ENCODE data around the gene FARSB.
A peak's percentile ranks its signal among the peaks of the same experiment; 100 is the strongest.

Gene FARSB

DNA sequence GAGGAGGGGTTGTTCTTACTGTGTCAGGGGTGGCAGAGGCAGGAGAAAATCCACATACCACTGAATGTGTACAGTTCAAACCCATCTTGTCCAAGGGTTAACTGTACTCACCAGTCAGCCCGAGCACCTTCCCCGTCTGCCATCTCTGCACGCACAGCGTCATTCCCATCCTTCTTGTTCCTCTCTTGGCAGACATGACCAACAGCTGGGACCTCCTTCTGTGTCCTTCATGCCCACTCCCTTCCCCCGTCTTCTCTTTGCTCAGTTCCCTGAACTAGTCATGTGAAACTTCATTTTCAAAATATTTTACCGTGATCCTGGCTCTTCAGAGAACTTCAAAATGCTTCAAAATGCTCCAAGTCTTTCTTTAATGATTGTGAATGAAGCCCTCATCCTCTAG lies 92.0 kb downstream of the FARSB start:
- no peak overlapping the region for H3K27ac ChIP-seq
- DNase-seq (ENCODE audit: low read depth, low spot score) = no peak

DNA sequence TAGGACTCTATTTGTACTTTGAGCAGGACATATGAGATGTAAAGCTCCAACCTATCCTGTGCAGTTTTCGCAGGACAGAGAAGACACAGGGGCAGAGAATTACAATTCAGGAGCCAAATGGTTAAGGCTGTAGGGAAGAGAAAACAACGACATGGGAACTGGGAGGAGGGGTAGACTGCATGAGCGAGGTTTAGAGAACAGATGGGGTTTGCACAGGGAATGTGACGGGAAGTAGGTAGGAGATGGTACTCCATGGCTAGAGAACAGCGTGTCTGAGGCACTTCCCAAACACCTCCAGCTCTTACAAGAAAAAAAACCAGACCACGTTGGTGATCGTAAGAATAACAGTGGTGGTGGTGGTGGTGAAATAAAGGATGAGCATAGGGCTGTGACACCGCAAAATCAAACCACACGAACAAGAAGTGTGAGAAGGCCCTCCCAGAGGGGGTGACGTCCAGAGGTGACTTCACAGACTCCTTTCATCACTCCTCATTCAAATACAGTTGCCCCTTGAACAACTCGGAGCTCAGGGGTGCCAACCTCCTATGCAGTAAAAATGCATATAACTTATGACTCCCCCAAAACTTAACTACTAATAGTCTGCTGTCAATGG lies 92.7 kb downstream of the FARSB start:
- DNase-seq (ENCODE audit: low read depth, low spot score) = no peak
- H3K27ac ChIP-seq = no peak overlapping the region

DNA sequence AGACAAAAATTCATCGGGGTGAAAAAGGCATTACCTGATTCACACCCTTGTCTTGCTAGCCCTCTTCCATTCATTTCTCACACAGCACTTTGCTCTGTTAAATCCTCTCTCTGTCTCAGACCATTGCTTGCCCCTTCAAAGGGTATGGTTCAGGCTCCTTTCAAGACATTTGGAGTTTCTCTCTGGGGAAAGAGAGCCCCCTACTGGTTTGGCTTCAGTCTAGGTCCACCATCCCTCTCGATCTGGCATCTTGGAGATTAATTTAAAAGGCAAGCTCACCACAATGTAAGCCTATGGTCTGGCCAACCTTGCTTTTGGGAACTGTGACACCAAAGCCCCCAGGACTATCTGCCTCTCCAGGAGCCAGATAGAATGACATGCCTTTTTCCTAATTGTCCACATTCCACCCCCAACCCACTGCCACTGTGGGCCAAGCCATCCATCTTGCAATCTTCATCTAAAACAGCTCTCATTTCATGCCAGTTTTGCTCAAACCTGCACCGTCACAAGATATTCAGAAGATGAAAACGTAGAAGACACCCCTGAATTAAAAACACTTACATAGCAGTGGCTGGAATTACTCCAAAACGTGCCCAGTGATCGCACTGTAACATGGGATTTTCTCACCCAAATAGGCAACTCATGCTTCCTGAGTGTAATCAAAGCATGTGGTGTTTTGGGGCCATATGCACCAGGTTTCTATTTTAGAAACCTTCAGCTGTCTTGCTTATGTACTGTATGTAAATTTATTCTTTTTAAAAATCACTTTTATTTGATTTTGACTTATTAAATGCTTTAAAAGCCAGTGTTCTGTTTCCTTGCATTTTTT lies 93.9 kb downstream of the FARSB start:
- DNase-seq (ENCODE audit: low read depth, low spot score) = no peak

DNA sequence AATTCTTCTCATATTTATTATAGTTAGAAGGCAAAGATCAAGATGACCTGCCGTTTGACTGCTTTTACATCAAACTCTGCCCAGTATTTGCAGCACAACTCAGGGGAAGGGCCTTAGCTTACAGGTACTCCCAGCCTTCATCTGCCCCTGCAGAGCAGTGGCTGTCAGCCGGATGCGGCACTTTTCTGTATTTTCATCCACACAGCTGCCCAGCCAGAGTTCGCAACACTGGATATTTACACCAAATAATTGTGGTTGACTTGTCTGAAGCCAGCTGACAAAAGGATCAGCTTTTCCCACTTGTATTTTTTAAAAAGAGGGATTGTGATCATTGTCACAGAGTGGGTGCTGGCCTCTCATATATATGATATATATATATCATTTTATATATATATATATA lies 94.7 kb downstream of the FARSB start:
- DNase-seq (ENCODE audit: low read depth, low spot score) = no peak
- H3K27ac ChIP-seq = no peak overlapping the region

More for the DNA sequence above, 93.9 kb downstream of the FARSB start:
- no peak overlapping the region for H3K27ac ChIP-seq

DNA sequence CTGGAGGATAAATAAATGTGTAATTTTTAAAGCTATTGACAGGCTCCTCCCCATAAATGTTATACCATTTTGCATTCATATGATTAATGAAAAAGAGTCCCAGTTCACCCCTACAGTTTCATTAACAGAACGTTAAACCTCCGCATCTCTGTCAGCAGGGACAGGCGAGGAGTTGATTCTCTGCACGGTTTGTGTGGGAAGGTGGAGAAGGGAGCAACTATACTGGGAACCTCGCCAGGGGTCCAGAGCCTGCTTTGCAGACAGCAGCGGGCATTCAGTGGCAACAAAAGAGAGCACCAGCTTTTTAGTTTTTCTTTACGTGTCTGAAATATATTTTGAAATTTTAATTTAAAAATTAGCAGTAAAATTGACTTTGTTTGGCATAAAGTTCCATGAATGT lies 101.4 kb downstream of the FARSB start:
- no peak for DNase-seq (ENCODE audit: low read depth, low spot score)
- H3K27ac ChIP-seq = no peak overlapping the region

DNA sequence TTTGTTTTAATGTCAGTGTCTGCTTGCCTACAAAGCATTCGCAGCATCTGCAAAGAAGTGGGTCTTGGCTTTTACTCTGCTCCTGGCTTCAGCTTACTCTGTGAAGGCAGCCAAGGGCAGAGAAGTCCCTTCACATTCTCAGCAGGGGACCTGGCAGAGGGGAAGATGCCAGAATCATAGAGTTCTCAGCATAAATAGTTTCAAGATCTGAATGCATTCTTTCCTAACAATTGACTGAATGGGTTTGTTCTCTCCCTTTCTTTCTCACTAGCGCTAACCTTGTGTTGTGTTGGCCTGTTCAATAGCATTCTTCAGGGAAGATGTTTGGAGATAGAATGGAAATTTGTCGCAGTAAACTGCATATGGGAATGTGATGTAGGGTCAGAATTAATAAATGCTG lies 106.9 kb downstream of the FARSB start:
- no peak overlapping the region for H3K27ac ChIP-seq
- no peak for DNase-seq (ENCODE audit: low read depth, low spot score)

DNA sequence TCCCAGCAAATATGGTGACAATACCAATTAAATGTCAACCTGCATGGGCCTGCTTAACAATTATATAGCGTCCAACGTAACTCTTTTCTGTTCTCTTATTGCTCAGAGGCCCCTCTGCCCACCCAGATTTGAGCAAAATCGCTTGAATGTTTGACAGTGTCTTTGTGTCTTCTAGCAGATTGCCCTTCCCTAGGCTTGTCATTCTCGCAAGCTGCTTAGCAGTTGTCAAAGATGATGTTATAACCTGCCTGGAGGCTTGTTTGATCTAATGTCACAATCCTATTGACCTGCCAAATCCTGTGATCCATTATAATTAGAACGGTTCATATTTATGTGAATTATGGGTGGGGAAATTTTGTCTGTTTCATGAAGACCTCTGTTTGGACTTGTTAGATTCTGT lies 108.8 kb downstream of the FARSB start:
- DNase-seq (ENCODE audit: low read depth, low spot score) = no peak
- H3K27ac ChIP-seq = no peak overlapping the region

DNA sequence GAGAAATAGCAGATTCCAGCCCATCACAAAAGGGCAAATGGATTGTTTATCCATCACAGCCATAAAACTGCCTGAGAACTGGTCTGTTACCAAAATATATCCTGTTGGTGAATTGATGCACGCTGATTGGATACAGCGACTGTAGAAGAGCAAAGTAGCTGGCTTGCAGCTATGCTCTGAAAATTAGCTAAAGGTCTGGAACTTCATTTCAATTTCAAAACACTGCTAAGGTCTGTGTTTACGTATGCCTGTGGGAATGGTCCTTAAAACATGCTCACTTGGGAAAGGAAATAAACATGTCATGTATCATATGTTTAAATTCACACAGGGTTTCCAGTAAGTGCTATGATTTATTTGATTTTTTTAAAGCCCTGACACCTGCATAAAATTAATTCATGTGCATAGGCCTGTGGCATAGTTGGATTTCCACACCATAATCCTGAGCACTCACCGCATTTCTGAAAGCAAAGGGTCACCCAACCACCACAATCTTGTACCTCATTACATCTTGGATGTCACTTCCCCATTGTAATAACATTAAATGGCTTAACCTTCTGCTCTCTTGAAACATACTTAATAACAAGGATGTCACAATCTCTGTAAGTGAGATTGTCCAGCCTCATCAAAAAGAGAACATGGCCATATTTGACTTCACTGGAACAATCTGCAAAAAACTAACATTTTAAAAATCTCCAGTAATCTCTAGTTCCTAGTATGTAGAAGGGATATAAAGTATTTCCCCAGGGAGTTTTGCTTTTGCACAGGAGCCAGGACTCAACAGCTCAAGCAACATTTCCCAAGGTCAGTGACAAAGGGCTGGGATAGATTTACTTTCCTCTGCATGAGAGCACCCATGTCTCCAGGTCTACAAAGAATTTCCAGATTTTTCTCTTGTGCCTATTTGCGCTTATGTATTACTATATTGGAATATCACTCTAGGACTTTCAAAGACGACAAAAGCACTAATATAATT lies 109.8 kb downstream of the FARSB start:
- H3K27ac ChIP-seq = no peak overlapping the region
- DNase-seq (ENCODE audit: low read depth, low spot score) = no peak

DNA sequence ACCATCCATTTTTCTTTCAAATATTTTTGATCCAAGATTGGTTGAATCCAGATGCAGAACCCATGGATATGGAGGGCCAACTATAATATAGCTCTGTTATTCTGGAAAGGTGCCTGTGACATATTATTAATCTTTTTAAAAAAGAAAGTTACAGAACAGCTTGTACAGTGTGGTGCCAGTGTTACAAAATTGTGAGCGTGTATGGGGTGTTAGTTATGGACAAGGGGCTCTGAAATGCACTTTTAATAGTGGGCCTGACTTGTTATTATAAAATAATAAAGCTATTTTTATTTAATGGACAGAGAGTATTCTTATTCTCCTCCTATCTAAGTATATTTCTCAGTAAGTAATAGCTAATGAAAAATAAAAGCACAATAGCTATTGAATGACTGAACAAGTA lies 111.2 kb downstream of the FARSB start:
- DNase-seq (ENCODE audit: low read depth, low spot score) = no peak
- no peak overlapping the region for H3K27ac ChIP-seq

DNA sequence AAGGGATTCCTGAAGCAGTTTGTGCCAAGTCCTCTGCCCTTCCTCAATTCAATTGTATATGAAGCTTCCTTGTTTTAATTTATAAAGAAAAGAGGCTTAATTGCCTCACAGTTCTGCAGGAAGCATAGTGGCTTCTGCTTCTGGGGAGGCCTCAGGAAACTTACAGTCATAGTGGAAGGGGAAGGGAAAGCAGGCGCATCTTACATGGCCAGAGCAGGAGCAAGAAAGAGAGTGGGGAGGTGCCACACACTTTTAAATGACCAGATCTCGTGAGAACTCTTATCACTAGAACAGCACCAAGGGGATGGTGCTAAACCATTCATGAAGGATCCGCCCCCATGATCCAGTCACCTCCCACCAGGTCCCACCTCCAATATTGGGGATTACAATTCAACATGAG lies 117.4 kb downstream of the FARSB start:
- no peak for DNase-seq (ENCODE audit: low read depth, low spot score)
- H3K27ac ChIP-seq = no peak overlapping the region

DNA sequence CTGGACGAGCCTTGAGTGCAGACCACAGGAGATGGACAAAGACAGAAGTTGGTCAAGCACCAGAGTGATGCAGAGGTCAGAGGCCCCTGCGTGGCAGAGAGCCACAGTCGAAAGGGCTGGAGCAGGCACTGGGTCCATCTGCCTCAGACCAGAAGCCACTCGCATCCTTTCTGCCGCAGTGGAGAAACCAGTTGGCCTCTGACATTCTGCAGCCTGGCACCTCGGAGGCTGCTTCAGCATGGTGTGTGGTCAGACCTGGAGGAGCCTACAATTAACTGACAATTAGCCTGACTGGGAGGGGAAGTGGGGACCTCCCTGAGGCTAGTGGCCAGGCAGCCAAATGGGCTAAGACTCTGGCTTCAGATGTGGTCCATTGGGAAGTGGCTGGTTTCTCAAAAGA lies 120.4 kb downstream of the FARSB start:
- DNase-seq (ENCODE audit: low read depth, low spot score) = no peak
- no peak overlapping the region for H3K27ac ChIP-seq

DNA sequence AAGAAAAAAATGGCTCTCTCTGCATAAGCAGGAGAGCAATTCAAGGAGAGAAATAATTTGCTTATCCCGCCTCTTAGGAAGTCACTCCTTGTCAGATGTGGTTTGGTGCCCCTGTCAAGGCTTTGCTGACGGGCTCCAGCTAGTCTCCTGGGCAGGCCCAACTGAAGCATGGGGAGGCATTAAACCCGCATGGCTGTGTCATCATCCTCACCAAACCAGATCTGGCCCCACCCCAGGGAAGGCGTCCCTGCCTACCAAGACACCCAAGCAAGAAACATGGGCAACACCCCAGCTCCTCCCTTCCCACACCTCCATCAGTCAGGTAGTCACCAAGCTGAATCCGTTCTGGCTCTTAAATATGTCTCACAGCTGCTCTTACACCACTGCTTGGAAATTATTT lies 123.6 kb downstream of the FARSB start:
- DNase-seq (ENCODE audit: low read depth, low spot score) = peak; percentile 63
- peak overlapping the region; percentile 15 for H3K27ac ChIP-seq

DNA sequence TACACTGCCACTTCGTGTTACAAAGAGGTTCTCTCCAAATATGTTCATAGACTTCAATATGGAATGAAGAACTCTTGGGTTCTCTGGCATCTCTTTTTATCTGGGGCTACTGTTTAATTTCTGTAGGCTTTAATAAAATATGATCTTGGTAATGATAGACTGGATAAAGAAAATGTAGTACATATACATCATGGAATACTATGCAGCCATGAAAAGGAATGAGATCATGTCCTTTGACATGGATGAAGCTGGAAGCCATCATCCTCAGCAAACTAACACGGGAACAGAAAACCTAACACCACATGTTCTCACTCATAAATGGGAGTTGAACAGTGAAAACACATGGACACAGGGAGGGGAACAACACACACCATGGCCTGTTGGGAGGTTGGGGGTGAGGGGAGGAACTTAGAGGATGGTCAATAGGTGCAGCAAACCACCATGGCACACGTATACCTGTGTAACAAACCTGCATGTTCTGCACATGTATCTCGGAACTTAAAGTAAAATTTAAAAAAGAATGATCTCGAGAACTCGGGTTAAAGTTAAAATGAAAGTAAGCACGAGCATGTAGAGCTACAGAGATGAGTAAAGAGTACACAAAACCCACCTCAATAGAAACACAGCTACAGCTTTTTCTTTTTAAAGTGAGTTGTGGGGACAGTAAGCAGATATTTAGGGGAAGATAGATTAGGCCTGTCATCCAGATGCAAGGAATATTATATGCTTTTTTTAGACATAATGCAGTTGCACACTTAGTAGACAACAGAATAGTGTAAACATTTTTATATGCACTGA lies 129.2 kb downstream of the FARSB start:
- no peak overlapping the region for H3K27ac ChIP-seq
- no peak for DNase-seq (ENCODE audit: low read depth, low spot score)

DNA sequence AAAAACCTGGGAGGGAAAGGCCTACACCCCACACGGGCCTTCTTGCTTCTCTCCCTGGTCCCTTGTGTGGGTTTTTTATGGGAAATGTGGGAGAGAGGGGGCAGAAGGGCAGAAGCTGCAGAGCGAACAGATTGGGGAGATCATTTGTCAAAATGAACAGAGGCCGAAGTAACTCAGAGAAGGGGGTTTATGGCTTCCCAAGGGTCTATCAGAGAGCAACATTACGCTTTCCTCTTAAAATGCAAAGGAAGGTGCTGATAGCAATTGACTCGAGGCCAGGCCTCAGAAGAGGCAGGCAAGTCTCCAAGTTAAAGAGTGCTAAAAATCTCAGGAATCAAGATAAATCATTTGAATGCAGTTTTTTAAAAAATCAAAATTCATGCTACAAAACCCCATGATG lies 130.1 kb downstream of the FARSB start:
- no peak for DNase-seq (ENCODE audit: low read depth, low spot score)
- H3K27ac ChIP-seq = no peak overlapping the region

DNA sequence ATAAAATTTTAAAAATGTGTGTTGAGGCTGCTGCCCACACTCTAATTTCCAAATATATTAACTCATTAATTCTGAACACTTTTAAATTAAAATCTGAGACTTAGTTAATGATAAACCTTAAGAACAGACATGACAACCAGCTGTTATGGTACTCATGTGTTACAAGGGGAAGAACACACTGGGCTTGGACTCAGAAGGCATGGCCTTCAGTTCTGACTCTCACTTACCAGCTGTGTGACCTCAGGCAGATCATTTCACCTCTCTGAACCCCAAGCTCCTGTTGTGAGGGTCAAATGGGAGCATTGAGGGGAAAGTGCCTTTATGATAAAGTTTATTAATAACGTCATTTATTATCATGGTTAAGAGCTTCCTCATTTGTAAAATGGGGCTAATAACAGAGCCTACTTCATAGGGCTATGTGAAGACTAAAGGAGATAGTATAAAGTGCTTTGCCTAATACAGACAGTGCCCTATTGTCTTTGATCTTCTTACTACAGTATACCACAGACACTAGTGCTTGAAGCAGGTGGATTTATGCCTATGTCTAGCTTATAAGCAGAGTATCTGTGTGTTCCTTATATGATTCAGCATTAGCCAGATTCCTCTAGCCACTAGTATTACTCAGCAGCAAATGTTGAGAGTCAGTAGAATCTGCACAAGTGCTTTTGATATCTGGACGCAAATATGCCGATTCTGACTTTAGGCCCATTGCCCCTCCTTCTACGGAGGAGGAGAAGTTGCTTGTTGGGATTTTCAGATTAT lies 131.9 kb downstream of the FARSB start:
- no peak for DNase-seq (ENCODE audit: low read depth, low spot score)
- H3K27ac ChIP-seq = no peak overlapping the region

DNA sequence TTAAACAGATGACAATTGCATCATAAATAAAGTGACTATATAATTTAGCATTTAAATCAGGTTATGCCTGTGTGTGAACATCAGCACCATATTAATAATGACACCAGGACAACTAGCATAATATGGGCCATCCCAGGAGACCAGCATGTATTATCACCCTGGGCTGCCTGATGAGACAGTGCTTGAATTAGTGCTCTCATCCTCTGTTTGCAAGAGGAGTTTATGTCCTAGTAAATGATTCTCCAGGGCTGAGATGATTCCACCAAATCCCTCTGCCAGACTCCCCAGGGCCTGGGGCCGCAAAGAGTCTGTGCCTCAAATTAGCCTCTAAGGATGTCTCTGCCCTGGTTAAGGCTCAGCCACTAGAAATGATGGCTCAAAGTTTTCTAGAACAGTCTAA lies 133.8 kb downstream of the FARSB start:
- no peak overlapping the region for H3K27ac ChIP-seq
- DNase-seq (ENCODE audit: low read depth, low spot score) = no peak

DNA sequence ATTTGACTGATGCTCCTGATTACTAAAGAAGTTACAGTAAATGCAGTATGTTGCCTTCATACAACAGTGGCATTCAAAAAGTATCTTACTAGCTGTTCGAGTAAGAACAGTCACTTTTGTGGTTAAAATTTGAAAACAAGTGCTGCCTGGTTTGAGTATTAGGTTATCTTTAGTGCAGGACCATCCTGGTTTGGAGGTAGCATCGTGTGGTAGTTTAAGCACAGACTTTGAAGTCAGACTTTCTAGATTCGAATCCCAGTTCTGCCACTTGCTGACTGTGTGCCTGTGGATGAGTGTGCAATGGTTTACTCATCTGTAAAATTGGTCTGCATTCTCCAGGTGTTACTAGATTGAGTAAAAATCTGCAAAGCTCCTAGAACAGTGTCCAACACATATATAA lies 134.8 kb downstream of the FARSB start:
- H3K27ac ChIP-seq = no peak overlapping the region
- no peak for DNase-seq (ENCODE audit: low read depth, low spot score)
